Mammary epithelial cell (primary cell): ENCODE data around the gene ZMYM4.

Experiments
- EZH2 ChIP-seq: IDR thresholded peaks from 2 replicates; pipeline ENCODE4 v1.6.1; 2012; ENCODE audit warnings: low read length, inconsistent platforms, borderline replicate concordance
- TF ChIP-seq, protein P1 (sequence below), 2 donors: IDR thresholded peaks in 1 of 2; conservative IDR thresholded peaks in 1 of 2; 2 replicates each; pipeline ENCODE4 v1.5.1; 2011 to 2012; ENCODE audit warnings: inconsistent platforms in 2 of 2, low read length in 2 of 2, mild to moderate bottlenecking in 2 of 2, control low read depth in 1 of 2, low read depth in 1 of 2; ENCODE audit not compliant: insufficient read depth in 1 of 2; ENCODE audit errors: extremely low read depth in 1 of 2

DNA sequence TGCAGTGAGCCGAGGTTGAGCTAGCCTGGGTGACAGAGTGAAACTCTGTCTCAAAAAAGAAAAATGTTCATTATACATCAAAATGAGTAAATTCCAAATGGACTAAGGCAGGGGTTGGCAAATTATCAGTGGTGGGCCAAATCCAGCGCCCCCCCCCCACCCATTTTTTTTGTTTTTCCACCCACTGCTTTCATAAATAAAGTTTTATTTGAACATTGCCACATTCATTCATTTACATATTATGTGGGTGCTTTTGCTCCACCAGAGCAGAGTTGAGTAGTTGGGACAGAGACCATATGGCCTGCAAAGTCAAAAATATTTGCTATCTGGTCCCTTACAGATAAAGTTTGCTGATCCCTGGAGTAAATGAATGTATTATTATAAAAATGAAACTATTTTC lies 99.4 kb downstream of the ZMYM4 start:
- no peak for TF ChIP-seq EZH2
- TF ChIP-seq, protein P1, sequence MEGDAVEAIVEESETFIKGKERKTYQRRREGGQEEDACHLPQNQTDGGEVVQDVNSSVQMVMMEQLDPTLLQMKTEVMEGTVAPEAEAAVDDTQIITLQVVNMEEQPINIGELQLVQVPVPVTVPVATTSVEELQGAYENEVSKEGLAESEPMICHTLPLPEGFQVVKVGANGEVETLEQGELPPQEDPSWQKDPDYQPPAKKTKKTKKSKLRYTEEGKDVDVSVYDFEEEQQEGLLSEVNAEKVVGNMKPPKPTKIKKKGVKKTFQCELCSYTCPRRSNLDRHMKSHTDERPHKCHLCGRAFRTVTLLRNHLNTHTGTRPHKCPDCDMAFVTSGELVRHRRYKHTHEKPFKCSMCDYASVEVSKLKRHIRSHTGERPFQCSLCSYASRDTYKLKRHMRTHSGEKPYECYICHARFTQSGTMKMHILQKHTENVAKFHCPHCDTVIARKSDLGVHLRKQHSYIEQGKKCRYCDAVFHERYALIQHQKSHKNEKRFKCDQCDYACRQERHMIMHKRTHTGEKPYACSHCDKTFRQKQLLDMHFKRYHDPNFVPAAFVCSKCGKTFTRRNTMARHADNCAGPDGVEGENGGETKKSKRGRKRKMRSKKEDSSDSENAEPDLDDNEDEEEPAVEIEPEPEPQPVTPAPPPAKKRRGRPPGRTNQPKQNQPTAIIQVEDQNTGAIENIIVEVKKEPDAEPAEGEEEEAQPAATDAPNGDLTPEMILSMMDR (conservative IDR thresholded peaks at IDR 0.05 in 1 of 2, IDR thresholded peaks at IDR 0.05 in 1 of 2; ENCODE audit: extremely low read depth in 1 of 2, insufficient read depth in 1 of 2, low read depth in 1 of 2, low read length in 2 of 2) = no peak
